GM12873 (cell line): ENCODE data around the gene TBC1D32.

Experiments
- CTCF ChIP-seq: IDR thresholded peaks from 2 replicates; pipeline ENCODE4 v1.5.1; 2012; ENCODE audit warnings: low read depth, mild to moderate bottlenecking, moderate library complexity, low read length, control low read depth; ENCODE audit not compliant: insufficient read depth; ENCODE audit errors: missing control alignments

Gene TBC1D32

GRCh38 chr6:121338366-121338765 is 4.1 kb upstream of the TBC1D32 start:
- no peak for TF ChIP-seq CTCF

GRCh38 chr6:121335087-121336008 is 1.1 kb upstream of the TBC1D32 start:
- no peak for TF ChIP-seq CTCF

GRCh38 chr6:121333196-121333595 is 1.1 kb downstream of the TBC1D32 start:
- TF ChIP-seq CTCF: no peak

GRCh38 chr6:121330516-121330915 is 3.8 kb downstream of the TBC1D32 start:
- no peak for TF ChIP-seq CTCF

GRCh38 chr6:121321282-121321681 is 13.0 kb downstream of the TBC1D32 start:
- no peak for TF ChIP-seq CTCF

GRCh38 chr6:121319603-121320002 is 14.7 kb downstream of the TBC1D32 start:
- TF ChIP-seq CTCF: no peak

GRCh38 chr6:121319112-121319553 is 15.1 kb downstream of the TBC1D32 start:
- peak; percentile 51 for TF ChIP-seq CTCF
